ENCODE results near the gene FAM168A.
"Not testable (repeated sequence)": the region's sequence is repeated elsewhere in the genome, so short reads cannot be mapped to it uniquely, and the experiment has no call there.

FAM168A gene

DNA sequence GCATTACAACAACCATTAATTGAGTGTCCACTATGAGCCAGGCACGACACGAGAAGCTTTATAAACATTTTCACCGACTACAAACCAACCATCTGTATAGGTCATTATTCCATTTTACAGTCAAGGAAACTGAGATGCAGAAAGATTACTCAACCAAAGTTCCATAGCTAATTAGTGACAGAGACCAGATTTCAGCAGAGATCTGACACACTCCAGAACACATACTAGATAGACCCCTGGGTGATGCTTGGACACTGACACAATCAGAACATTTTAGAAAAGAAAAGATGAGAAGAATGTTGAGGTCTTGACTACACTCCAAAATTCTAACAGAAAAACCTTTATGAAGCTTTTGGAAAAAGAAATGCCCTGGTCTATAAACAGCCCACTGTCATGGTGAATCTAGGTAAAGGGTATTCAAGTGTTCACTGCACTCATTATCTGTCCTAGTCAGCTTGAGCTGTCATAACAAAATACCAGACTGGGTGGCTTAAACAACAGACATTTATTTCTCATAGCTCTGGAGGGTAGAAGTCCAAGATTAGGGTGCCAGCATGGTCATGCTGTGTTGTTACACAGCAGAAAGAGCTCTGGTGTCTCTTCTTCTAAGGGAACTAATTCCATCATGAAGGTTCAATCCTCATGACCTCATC lies 132.8 kb downstream of the FAM168A start:
- DNase-seq: no peak

DNA sequence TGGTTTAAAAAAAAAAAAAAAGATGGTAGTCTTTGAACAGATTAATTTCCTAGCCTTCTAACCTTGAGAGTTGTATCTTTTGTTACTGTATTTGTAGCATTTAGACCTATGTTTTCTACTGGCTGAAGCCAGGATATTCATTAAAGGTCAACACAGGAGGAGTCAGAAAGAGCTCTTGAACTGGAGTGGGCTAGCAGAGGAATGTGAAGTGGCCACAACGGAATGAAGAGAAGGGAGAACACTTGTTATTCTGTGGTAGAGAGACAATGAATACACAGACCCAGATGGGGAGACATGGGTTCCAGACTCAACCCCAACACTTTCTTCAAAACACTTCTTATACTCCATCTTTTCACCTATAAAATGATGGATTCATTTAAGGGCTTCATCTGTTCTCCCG lies 133.6 kb downstream of the FAM168A start:
- no peak for DNase-seq

DNA sequence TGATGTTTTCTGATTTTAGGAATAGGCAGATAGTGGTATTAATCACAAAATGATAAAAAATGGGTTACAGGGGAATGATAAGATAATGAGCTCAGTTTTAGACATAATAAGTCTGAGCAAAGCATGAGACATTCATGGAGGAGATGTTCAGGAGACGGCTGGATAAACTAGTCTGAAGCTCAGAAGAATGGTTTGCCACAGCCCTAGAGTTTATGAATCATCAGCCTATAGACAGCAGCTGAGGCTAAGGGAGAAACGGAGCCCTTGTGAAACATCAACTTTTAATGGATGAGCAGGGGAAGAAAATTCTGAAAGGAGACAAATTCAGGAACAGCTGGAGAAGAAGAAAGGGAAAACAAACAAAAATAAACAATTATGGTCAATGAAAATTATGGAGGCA lies 134.6 kb downstream of the FAM168A start:
- DNase-seq: no peak

DNA sequence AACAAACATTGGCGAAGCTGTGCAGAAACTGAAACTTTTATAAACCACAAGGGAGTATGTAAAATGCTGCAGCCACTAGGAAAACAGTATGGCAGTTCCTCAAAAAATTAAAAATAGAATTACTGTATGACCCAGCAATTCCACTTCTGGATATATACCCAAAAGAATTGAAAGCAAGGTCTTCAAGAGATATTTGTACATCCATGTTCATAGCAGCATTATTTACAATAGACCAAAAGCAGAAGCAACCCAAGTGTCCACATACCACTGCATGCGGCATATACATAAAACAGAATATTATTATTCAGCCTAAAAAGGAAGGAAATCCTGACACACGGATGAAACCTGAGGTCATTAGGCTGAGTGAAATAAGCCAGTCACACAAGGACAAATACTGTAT lies 135.9 kb downstream of the FAM168A start:
- no peak for DNase-seq

DNA sequence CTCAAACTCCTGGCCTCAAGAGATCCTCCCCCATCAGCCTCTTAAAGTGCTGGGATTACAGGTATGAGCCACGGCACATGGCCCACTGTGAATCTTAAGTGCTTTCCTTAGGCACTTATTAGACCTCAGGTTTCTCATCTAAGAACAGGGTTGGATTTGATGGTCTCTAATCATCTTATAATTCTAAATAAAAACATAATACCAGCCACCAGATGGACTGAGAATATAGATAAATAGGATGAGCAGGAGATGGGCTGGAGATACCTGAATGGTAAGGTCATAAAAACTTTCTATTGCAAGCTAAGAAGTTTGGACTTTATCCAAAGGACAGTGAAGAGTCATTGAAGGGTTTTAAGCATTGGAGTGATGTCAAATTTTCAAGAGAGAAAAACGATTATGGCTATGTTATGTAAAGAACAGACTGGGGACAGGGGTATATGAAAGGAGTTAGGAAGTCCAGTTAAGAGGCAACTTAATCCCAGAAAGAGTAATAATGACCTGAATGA lies 136.5 kb downstream of the FAM168A start:
- no peak for DNase-seq

DNA sequence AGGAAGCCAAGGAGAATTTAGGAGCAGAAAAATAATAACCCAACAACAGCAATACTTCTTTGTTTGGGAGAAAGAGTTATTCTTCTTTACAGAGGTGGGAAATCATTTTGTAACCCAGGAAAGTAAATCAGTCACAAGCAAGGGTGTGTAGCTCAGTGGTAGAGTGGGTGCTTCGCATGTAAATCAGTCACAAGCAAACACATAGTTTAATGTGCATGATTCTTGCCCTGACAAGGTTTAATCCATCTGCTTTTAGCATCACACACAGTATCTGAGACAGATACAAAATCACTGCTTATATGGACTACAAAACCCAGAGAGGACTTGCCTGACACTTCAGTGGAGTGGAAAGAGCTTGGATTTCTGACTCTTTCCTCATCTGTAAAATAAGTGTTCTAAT lies 139.7 kb downstream of the FAM168A start:
- no peak for DNase-seq

DNA sequence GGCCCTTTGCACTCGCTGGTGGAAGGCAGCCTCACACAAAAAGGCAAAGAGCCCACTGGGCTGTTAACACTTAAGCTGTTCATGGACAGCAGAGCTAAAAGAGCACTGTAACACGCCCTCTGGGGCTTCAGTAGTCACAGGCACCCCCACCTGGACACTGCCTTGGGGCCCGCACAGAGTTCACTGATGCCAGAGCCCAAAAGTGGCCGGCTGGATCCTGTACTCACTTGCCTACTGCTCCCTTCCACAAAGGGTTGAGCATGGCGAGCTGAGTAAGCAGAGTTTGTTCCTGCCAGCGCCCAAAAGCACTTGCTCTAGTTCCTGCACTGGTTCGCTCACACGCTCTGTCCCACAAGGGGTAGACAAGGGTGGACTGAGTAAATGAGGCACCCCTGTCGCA lies 142.9 kb downstream of the FAM168A start:
- no peak for DNase-seq

DNA sequence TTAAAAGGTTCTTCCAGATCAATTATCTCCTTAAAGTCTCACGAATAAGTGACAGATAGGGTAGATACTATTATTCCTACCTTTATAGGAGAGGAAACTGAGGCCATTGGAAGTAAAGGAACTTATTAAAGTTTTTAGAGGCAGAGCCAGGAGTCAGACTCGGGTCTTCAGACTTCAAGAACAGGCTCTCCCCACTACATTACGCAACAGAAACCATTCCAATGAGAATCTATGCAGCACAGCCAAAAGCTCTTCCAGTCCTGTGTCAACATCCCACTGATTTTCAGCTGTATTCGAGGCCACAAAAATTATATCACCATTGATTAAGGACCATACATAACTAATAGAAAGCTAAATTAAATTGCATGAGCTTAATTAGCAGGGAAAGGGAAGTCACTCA lies 144.3 kb downstream of the FAM168A start:
- no peak for DNase-seq

DNA sequence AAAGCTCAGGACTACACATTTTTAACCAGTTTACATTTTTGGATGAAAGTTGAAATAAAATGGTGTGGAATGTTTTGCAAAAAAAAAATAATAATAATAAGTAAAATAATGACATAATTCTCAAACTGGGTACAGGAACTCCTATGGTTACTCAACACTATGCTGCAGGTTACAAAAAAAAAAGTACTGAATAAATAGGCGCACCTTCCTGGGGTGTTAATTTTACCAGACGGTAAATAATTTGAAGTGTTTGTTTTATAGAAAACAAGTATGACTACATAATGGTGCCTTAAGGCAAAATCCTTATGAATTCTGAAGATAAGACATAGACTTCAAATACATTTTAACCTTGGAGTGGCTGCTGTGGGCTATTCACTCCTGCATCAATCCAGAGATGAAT lies 145.2 kb downstream of the FAM168A start:
- DNase-seq: no peak

DNA sequence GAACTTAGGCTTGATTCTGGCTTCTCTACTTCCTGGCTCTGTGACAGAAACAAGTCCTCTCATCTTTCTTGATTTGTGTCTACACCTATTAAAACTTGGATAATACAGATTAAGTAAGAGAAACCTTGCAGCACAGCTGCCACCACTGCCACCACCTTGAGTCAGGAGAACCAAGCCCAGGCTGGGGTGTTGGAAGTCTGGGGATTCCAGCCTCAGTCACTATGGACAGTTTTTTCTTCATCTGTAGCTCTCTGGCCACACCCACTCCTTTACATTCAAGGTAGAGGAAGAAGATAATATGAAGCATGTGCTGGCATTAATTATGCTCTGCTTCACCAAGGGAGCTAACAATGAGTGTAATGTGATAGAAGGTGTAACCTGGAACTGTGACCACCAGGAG lies 146.0 kb downstream of the FAM168A start:
- DNase-seq: no peak

DNA sequence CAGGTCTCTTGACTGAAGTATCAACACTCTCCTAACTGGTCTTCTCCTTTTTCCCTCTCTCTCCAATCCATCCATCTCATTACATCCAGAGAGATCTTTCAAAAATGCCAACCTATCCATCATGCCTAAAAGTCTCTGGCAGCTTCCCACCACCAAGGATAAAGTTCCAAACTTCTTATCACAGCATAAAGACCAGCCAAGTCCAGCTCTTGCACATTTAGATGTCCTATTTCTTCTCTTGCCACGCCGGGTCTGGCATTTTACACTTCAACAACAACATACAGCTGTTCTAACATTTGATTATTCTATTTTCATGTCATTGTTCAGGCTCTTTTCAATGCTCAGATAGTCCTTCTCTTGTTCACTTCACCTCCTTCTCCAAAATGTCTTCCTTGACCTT lies 151.1 kb downstream of the FAM168A start:
- no peak for DNase-seq

DNA sequence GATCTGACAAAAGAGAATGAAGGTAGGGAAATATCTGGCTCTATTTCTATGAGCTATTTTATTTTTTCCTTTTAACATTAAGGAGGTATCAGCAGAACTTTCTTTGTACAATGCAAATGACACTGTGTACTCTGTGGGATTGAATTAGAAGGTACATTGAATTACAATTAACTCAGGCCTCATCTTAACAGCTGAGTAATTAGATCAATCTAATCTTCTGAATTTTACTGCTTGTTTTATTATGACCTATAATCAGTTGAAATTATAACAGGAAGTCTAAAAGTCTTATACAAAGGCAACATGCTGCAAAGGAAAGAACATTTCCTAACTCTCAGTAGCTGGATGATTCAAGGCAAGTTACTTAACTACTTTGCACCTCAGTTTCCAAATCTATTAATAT lies 151.9 kb downstream of the FAM168A start:
- no peak for DNase-seq

DNA sequence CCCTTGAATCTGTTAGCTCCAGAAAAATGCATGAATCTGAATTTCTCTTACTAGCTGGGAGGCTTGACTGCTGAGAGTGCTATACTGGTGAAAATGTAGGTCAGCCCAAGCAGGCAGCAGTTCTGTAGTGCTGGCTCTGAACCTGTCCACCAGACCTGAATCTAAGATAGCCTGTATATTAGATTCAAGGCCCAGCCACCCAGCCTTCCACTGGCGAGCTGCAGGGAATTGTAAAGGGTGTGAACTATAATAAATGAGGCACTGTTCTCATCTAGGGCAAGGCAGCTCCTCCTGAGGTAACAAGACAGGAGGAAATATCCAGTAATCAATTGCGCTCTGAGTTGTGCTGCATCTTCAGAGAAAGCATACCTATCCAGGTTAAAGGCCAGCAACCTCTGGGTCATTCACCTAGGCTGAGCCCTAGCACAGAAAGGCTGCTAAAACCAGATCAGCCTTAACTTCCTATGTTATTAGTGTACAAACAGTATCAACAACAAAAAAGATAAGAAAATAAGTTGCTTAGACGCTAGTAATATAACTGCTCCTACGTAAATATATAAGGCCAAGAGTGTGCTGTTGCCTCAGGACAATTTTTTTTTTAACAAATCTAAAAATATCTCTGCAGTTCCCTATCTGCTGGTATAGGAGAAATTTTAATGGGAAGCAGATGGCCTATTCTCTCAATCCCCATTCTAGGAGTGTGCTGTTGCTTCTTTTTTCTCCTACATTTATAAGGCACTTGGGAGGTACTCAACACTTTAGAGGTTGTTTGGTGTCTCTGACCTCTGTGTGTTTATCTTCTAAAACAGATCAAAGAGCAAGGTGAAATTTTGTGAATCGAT lies 158.7 kb downstream of the FAM168A start:
- DNase-seq: no peak

DNA sequence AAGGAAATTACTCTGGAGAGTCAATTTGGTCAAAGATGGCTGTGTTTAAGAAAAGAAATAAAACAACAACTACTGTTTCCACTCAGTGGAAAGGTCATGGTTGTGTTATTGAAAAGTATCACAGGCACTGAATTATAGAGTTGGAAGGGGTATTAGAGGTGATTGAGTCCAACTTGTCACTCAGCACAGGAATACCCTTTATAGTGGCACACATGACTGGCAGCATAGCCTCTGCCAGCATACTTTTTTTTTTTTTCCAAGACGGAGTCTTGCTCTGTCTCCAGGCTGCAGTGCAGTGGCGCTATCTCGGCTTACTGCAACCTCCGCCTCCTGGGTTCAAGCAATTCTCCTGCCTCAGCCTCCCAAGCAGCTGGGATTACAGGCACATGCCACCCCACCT lies 161.1 kb downstream of the FAM168A start:
- DNase-seq: not testable (repeated sequence)

DNA sequence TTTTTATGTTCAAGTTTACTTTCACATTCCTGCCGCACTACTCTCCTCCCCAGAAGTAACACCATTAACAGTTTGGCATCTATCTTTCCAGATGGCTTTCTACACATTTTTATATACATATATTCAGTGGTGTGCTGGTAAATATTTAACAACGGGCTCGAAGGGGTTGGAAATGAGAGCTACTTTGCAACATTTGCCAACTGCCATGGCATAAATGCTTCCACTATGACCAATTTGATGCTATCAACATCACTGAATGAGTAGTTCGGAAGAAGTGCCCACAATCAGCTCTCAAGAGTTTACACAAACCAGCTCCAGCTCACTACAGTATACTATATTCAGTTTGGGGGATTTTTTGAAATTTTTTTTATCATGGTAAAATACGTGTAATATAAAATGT lies 166.5 kb downstream of the FAM168A start:
- no peak for DNase-seq

DNA sequence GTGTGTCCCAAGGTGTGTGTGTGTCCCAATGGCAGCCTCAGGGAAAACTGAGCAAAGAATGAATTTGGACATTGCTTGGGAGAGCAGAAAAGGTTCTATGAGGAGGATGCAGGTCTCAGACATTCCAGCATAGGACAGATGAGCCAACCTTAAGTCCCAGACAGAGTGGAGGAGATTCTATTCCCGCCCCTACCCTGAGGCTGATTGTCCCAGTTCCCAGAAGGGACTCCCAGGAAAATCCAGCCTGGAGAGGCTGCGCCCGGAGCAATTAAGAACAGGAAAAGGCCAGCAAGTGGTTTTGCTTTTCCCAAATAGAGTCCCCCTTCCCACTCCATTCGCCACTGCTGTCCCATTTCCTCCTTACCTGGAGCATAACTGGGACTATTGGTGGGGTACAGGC lies 167.6 kb downstream of the FAM168A start:
- DNase-seq: no peak

DNA sequence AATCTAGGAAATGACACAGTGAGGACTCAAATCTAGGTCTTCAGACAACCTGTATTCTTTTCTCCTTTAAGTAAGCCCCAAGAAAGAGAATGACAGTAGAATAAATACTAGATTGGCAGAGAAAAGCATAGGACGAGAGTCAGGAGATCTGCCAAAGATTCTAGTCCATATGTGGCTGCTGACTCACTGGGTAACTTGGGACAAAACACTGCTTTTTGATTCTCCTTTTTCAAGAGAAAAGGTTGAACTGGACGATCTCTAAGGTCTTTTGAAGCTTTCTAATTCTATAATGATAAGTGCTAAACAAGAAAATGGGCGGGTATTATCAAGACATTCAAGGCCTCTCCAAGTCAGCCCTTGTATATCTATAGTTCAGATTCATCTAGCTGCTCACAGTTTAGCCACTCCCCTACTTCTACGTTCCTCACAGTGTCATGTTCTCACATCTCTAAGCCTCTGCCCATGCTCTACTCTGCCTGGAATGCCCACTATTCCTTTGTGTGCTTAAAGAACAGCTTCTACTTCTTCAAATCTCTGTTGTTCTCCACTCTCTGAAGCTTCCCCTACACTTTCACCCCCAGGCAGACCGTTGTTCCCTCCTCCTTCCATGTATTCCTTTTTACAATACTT lies 168.7 kb downstream of the FAM168A start:
- no peak for DNase-seq

DNA sequence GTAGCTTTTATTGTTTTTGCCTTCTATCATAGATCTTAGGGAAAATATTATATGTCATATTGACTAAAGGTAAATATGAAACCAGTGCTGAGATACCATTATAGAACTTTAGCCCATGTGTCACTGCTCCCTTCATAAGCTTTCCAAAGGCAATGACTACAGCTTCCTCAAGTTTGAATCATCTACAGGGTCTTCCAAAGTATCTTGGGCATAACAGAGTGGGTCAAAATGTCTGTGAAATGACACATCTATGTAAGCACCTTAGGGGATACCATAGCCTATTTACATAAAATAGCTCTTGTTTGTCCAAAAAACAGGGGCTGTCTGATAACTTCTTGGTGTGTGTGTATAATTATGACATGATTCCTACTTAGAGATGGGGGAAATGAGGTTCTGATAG lies 169.2 kb downstream of the FAM168A start:
- no peak for DNase-seq

DNA sequence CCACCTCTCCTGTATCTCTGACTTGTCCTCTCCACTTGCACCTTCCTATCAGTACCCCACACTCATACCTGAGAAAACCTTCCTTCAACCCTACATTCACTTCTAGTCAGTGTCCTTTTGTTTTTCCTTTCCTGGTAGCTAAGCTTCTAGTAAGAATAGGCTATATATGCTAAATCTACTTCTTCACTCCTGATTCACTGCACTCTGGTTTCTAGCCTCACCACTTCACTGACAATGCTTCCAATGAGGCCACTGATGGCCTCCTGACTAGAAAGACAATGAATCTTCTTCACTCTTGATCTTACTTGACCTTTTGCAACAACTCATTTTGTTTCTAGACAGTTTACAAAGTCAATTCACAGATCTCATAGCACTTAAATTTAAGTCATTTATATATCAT lies 169.7 kb downstream of the FAM168A start:
- DNase-seq: no peak

DNA sequence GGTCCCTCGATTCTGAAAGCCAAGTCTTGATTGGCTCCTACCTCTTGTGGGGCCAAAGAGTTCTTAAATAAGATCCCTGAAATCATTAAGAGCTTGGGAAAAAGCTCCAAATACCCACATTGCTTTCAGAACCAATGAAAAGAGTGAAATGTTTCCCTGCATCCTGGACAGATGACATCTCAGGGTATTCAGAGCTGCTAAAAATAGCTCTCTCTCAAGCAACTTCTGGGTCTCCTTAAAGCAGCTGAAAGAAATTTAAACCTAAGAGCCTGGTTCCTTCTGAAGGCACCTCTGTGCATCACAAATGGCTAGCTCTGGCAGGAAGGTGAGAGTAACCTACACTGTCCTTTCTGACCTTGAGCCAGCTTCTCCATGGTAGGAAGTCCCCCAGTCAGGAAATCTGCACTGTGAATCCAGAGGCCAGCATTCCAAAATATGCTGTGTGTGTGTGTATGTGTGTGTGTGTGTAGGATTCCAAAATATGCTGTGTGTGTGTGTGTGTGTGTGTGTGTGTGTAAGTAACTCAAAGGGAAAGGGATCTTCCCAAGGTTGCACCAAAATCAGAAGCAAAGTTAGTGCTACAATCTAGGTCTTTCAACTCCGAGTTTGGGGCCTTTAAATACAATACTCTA lies 171.6 kb downstream of the FAM168A start:
- DNase-seq: no peak

DNA sequence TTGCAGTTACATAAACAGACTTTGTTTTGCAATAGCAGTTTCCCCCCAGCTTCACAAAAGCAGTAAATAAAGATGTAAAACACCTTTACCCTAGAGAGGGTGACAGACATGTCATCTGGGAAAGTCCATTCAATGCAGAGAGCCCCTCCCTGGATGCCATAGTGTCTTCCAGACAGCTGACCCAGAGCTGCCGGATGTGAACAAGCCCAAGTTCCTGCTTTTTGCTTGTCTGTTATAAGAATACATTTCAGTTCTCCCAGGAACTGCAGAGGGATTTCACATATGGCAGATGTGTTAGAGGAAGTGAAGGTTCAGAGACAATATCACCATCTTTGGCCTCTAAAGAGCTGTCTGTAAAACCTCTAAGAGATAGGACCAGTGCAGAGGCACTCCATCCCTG lies 172.8 kb downstream of the FAM168A start:
- no peak for DNase-seq

DNA sequence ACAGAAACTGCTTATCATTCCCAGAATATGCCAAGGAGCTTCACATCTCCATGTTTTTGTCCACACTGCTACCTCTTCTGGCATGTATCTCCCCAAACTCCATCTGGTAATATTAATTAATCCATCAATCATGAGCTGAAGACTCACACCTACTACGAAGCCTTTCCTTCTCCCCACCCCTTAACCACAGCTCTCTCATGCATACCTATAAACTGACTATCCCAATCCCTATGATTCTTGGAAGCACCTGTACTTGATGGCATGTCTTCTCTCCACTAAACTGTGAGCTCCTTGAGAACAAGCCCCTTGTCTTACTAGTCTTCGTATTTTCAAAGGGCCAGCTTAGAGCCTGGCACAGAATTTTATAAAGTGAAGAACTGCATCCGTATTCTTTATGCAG lies 174.4 kb downstream of the FAM168A start:
- no peak for DNase-seq

DNA sequence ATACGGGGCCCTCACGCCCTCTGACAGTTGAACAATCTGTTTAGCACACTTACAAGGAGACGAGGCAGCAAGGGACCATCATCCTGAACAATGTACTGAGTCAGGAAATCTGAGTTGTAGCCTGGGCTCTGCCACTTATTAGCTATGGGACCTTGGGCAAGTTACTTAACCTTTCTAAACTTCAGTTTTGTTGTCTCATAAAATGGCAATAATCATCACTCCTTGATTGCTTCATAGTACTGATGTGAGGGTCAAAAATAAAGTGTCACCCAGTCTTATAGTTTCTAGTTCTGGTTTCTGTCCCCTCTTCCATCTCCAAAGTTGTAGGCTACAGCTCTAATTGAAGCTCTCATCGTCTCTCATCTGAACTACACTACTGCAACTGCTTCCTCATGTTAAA lies 175.0 kb downstream of the FAM168A start:
- no peak for DNase-seq

DNA sequence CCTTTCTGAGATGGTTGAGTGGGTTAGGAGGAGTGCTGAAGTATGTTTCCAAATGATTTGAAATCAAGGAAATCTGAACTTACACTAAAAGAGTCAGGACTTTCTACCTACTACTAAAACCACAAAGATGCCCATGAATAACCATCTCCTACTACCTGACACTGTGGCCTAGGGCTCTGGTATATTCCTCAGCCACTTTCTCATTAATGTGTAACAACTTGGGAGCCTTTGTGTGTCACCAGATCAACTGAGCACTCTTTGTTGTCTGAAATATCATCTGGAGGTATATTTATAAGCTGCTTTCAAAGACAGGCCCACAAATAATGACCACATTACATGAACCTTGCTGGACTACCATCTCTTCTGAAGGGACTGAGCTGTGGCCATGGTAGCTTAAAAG lies 177.8 kb downstream of the FAM168A start:
- DNase-seq: no peak
